HepG2 (cell line): ENCODE measurements around the gene FAM20A. TPM values are rescaled to one million over a fixed set of nuclear protein-coding genes. Genes with fewer than 3 reads are reported as not detected.

ENCODE experiments used
- CHD2 ChIP-seq: IDR thresholded peaks from 2 replicates; pipeline ENCODE4 v1.6.1; 2011; ENCODE audit warnings: low read depth, low read length, improper control_type of control experiment
- E2F2 ChIP-seq: sonication (generic); formaldehyde crosslinking; IDR thresholded peaks from 2 replicates; pipeline ENCODE4 v1.4.0; 2020; ENCODE audit warnings: missing genetic modification reagents, borderline replicate concordance
- FUBP1 ChIP-seq: sonication (generic); formaldehyde crosslinking; IDR thresholded peaks from 2 replicates; pipeline ENCODE4 v1.5.1; 2020; ENCODE audit warnings: missing genetic modification reagents, mild to moderate bottlenecking, borderline replicate concordance
- MED13 ChIP-seq: sonication (generic); formaldehyde crosslinking; IDR thresholded peaks from 2 replicates; pipeline ENCODE4 v1.5.0; 2020; ENCODE audit warnings: missing genetic modification reagents
- MYC ChIP-seq: sonication (generic); formaldehyde crosslinking; IDR thresholded peaks from 2 replicates; pipeline ENCODE4 v1.9.0; 2021; ENCODE audit warnings: missing genetic modification reagents, borderline replicate concordance
- NR1H2 ChIP-seq: sonication (generic); formaldehyde crosslinking; IDR thresholded peaks from 2 replicates; pipeline ENCODE4 v1.8.1; 2022; ENCODE audit warnings: low read depth, missing genetic modification reagents, borderline replicate concordance
- NR2F2 ChIP-seq: IDR thresholded peaks from 2 replicates; pipeline ENCODE4 v1.6.1; 2012; ENCODE audit warnings: low read depth, inconsistent platforms, borderline replicate concordance
- POGK ChIP-seq: sonication (generic); formaldehyde crosslinking; conservative IDR thresholded peaks from 2 replicates; pipeline ENCODE4 v1.8.0; 2022; ENCODE audit warnings: mild to moderate bottlenecking, moderate library complexity, missing genetic modification reagents
- SETDB1 ChIP-seq: sonication (generic); formaldehyde crosslinking; IDR thresholded peaks from 2 replicates; pipeline ENCODE4 v1.5.1; 2020; ENCODE audit warnings: missing genetic modification reagents, mild to moderate bottlenecking, borderline replicate concordance
- ZBTB10 ChIP-seq: sonication (generic); formaldehyde crosslinking; IDR thresholded peaks from 2 replicates; pipeline ENCODE4 v1.4.0; 2020; ENCODE audit warnings: missing genetic modification reagents, borderline replicate concordance
- ZNF550 ChIP-seq: sonication (generic); formaldehyde crosslinking; IDR thresholded peaks from 2 replicates; pipeline ENCODE4 v1.4.0; 2020; ENCODE audit warnings: mild to moderate bottlenecking, missing genetic modification reagents, borderline replicate concordance
- ZNF557 ChIP-seq: sonication (generic); formaldehyde crosslinking; IDR thresholded peaks from 2 replicates; pipeline ENCODE4 v1.4.0; 2020; ENCODE audit warnings: missing genetic modification reagents
- ZNF563 ChIP-seq: sonication (generic); formaldehyde crosslinking; IDR thresholded peaks from 2 replicates; pipeline ENCODE4 v1.8.0; 2022; ENCODE audit warnings: mild to moderate bottlenecking, moderate library complexity, missing genetic modification reagents
- ZNF609 ChIP-seq: sonication (generic); formaldehyde crosslinking; IDR thresholded peaks from 2 replicates; pipeline ENCODE4 v1.4.0; 2020; ENCODE audit warnings: mild to moderate bottlenecking, missing genetic modification reagents, borderline replicate concordance
- ZNF720 ChIP-seq: sonication (generic); formaldehyde crosslinking; IDR thresholded peaks from 2 replicates; pipeline ENCODE4 v1.4.0; 2020; ENCODE audit warnings: missing genetic modification reagents
- ZSCAN25 ChIP-seq: sonication (generic); formaldehyde crosslinking; IDR thresholded peaks from 2 replicates; pipeline ENCODE4 v1.8.0; 2022; ENCODE audit warnings: mild to moderate bottlenecking, missing genetic modification reagents
- polyA plus RNA-seq, 8 experiments: library from polyadenylated mRNA; depleted of rRNA in 3 of 8; stranded (reverse) in 7 of 8; unstranded in 1 of 8; fragments of >200 nt; fragmentation: Illumina TruSeq in 4 of 8; extraction: Trizol in 4 of 8; gene quantifications; 2 replicates each; pipeline versions ENCODE4 v1.2.1 to v1.2.3, GENCODE V29; 2011 to 2016; ENCODE audit warnings: low read depth in 4 of 8, missing spikeins in 1 of 8, mixed read lengths in 1 of 8; ENCODE audit not compliant: insufficient read depth in 1 of 8
- total RNA-seq, 5 experiments: library from RNA; depleted of rRNA; stranded (reverse); fragments of >200 nt; fragmentation: Illumina TruSeq; extraction: Trizol; gene quantifications; 2 replicates each; pipeline ENCODE4 v1.2.3, GENCODE V29; 2016; ENCODE audit warnings: low read depth in 1 of 5

FAM20A gene
- total and polyA plus RNA-seq, 2 of the 13 experiments (the other 11 are each of a cell fraction or from before 2014, with no cell fraction given), result 9.3 to 20.7 TPM

GRCh38 chr17:68600931-68601564 is at the start of gene FAM20A (continued):
- no peak for TF ChIP-seq ZBTB10 (CRISPR knock-in tag)
- TF ChIP-seq CHD2, result no peak
- no peak for TF ChIP-seq FUBP1 (CRISPR knock-in tag)
- no peak for TF ChIP-seq ZNF563 (CRISPR knock-in tag)
- TF ChIP-seq MYC (CRISPR knock-in tag), result peak; percentile 21; the same call in 1 of the 2 replicates
- TF ChIP-seq NR2F2, result no peak
- TF ChIP-seq SETDB1 (CRISPR knock-in tag), result no peak
- TF ChIP-seq ZNF557 (CRISPR knock-in tag), result no peak
- no peak for TF ChIP-seq MED13 (CRISPR knock-in tag)
- TF ChIP-seq ZNF720 (CRISPR knock-in tag), result no peak
- TF ChIP-seq ZNF609 (CRISPR knock-in tag), result 0 out of 2 replicates have a peak, but pooled peaks have one; percentile 30
- no peak for TF ChIP-seq E2F2
- TF ChIP-seq POGK (CRISPR knock-in tag), result 0 out of 2 replicates have a peak, but pooled peaks have one; percentile 17
- no peak for TF ChIP-seq NR1H2
- TF ChIP-seq ZSCAN25 (CRISPR knock-in tag), result no peak
- TF ChIP-seq ZNF550 (CRISPR knock-in tag), result no peak
